Esophagus muscularis mucosa (tissue), 4 donors: ENCODE data around the gene LDB1.

Experiments used
- CTCF ChIP-seq, 3 experiments: fragments of 200-600 bp in 2 of 3; fragments of 450-650 bp in 1 of 3; sonication (generic) in 2 of 3; IDR thresholded peaks; one replicate each; pipeline ENCODE4 v1.5.1; 2017 to 2019; ENCODE audit warnings: antibody characterized with exemption in 3 of 3, mild to moderate bottlenecking in 2 of 3, moderate library complexity in 1 of 3
- EP300 ChIP-seq: sonication (generic); formaldehyde crosslinking; IDR thresholded peaks from one replicate; pipeline ENCODE4 v1.6.1; 2017; ENCODE audit warnings: antibody characterized with exemption
- POLR2A ChIP-seq: fragments of 450-650 bp; IDR thresholded peaks from one replicate; pipeline ENCODE4 v1.6.1; 2017; ENCODE audit warnings: antibody characterized with exemption, moderate library complexity, mild to moderate bottlenecking, low read depth

DNA sequence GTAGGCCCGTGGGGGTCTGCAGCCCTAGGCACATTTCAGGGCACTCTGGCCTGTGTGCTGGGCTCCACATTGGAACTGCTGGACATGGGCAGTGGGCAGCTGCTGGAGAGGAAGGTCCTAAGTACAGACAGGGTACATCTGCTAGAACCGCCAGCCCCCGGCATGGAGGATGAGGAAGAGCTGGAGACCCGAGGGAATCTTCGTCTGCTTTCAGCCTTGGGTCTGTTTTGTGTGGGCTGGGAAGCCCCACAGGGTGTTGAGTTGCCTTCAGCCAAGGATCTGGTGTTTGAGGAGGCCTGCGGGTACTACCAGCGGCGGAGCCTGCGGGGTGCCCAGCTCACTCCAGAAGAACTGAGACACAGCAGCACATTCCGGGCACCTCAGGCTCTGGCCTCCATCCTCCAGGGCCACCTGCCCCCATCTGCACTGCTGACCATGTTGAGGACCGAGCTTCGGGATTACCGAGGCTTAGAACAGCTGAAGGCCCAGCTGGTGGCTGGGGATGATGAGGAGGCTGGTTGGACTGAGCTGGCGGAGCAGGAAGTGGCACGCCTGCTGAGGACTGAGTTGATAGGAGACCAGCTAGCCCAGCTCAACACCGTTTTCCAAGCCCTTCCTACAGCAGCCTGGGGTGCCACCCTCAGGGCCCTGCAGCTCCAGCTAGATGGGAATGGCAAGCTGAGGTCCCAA, 53.6 kb downstream of the LDB1 start:
- TF ChIP-seq CTCF (IDR thresholded peaks at IDR 0.05) = no peak
- TF ChIP-seq EP300 = no peak
- no peak for TF ChIP-seq POLR2A
